Measurements from ENCODE around the gene SLC30A7. TPM values are rescaled to one million over a fixed set of nuclear protein-coding genes. Genes with fewer than 3 reads are reported as not detected.

The SLC30A7 gene
- total RNA-seq, 2 donors from 2014 or later = 26.8 to 54.7 TPM

DNA sequence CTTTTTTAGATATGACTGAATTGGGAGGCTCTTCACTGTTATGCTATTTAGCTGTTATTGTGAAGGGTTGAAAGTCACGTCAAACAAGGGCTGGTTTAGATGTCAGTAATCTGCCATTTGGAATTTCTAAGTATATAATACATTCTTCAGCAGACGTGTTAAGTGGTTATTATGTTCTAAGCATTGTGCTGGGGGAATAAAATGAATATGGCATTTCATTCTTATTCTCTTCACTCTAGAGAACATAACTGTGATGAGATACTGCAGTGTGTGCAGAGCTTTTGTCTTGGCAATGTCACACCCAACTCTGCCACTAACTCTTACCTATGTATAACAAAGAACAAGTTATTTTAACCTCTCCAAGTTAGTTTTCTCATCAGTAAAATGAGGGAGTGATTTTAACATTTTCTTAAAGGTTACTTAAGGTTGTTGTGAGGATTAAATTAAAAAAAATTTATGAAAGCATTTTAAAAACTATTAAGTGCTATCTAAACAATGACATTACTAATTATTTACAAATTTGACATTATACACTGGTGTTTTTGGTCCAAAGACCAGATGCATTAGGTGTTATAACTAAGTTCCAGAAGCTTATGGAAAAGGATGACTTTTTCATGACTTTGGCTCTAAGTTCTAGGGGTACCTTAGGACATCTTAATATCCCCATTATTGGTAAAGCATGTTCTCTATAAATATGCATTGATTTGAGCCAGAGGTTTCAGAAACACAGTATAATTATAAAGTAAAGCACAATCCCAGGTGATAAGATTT is 58.3 kb downstream of the SLC30A7 start:
- DNase-seq (ENCODE audit: low spot score) = no peak
- Histone ChIP-seq H3K4me1 (ENCODE audit: control insufficient read depth in 1 of 2, low read depth in 2 of 2) (peaks cover 12 to 14% of the 10 kb centered on the region in 2 donors), H3K4me3 (no peak overlapping the region), H3K27ac (no peak overlapping the region), H3K9me3 (no peaks in the 10 kb centered on the region), H3K36me3 (no peaks in the 10 kb centered on the region), H3K27me3 (replicated peaks; ENCODE audit: insufficient read depth) (no peaks in the 10 kb centered on the region)
- no peak for ATAC-seq (ENCODE audit: insufficient number of reproducible peaks, low FRiP score, low read depth)
- no peak for TF ChIP-seq CTCF (IDR thresholded peaks at IDR 0.05)

DNA sequence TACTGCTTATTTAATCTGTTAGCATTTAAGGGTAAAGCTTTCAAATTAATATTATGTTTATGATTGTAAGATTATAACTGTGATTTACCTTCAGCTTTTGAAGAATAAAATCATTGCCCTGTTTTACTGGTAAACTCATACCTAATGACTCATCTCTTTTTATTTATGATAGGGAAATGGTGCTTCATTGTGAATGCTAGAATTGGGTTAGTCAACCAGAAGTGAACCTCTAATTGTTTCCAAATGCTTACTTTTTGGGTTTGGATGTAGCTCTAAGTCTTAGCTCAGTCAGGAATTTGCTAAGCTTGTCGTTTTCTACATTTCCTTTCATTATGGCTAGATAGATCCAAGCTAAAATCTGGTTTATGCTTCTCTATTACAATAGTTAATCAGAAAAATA is 59.4 kb downstream of the SLC30A7 start:
- Histone ChIP-seq H3K9me3 (no peaks in the 10 kb centered on the region), H3K4me1 (ENCODE audit: control insufficient read depth in 1 of 2, low read depth in 2 of 2) (peaks cover 4 to 6% of the 10 kb centered on the region in 2 donors), H3K4me3 (no peak overlapping the region), H3K27ac (no peak overlapping the region), H3K27me3 (replicated peaks; ENCODE audit: insufficient read depth) (no peaks in the 10 kb centered on the region), H3K36me3 (no peaks in the 10 kb centered on the region)
- no peak for TF ChIP-seq CTCF (IDR thresholded peaks at IDR 0.05)
- DNase-seq (ENCODE audit: low spot score) = no peak
- ATAC-seq (ENCODE audit: insufficient number of reproducible peaks, low FRiP score, low read depth) = no peak

- Histone ChIP-seq H3K27me3 (replicated peaks; ENCODE audit: insufficient read depth) (no peaks in the 10 kb centered on the region), H3K36me3 (no peaks in the 10 kb centered on the region), H3K4me1 (ENCODE audit: control insufficient read depth in 1 of 2, low read depth in 2 of 2) (no peaks in the 10 kb centered on the region), H3K27ac (no peak overlapping the region), H3K9me3 (no peaks in the 10 kb centered on the region), H3K4me3 (no peak overlapping the region)
- ATAC-seq (ENCODE audit: insufficient number of reproducible peaks, low FRiP score, low read depth) (no peak), DNase-seq (ENCODE audit: low spot score) (no peak)
- TF ChIP-seq CTCF (IDR thresholded peaks at IDR 0.05) = no peak
Measured at GRCh38 chr1:100959502-100960060, 63.7 kb downstream of the SLC30A7 start.

DNA sequence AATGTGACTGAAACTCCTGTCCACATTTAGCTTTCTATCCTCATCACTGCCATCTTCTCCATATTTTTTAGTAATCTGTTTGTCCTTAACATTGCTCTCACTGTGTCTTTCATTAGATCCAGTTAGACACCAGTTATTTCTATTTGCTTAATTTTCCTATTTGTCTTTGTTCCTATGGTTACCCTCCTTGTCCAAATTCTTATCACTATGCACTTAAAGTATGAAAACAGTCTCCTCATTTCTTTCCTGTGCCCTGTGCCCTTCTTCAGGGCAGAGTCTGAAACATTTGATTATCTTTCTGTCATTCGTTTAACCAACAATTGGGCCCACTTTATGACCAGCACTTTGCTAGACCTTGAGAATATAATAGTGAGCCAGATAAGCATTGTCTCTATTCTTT is 64.2 kb downstream of the SLC30A7 start:
- DNase-seq (ENCODE audit: low spot score) = no peak
- Histone ChIP-seq H3K9me3 (no peaks in the 10 kb centered on the region), H3K27ac (no peak overlapping the region), H3K27me3 (replicated peaks; ENCODE audit: insufficient read depth) (no peaks in the 10 kb centered on the region), H3K4me1 (ENCODE audit: control insufficient read depth in 1 of 2, low read depth in 2 of 2) (no peaks in the 10 kb centered on the region), H3K36me3 (no peaks in the 10 kb centered on the region), H3K4me3 (no peak overlapping the region)
- no peak for ATAC-seq (ENCODE audit: insufficient number of reproducible peaks, low FRiP score, low read depth)
- no peak for TF ChIP-seq CTCF (IDR thresholded peaks at IDR 0.05)

DNA sequence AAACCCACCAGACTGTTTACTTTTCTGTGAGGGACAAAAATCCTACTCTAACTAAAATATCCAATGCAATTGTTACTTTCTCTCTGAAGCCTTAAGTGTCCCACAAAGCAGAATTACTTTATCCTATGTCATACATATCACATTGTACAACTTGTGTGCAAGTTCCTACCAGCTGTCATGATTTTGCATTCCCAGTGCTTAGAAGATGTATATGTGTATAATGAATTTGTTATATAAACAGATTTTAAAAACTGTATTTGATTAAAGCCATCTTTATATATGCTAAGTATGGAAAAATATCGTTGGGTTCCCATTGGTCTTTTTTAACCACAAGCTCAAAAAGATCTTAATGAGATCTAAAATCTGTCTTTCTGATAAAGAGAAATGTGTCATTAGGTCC is 72.7 kb downstream of the SLC30A7 start:
- no peak for TF ChIP-seq CTCF (IDR thresholded peaks at IDR 0.05)
- no peaks in the 10 kb centered on the region for H3K27me3 ChIP-seq (replicated peaks; ENCODE audit: insufficient read depth)
- H3K36me3 ChIP-seq = no peaks in the 10 kb centered on the region
- no peak overlapping the region for H3K27ac ChIP-seq
- ATAC-seq (ENCODE audit: insufficient number of reproducible peaks, low FRiP score, low read depth) = no peak
- H3K4me1 ChIP-seq (ENCODE audit: control insufficient read depth in 1 of 2, low read depth in 2 of 2) = peaks cover 0 to 7% of the 10 kb centered on the region in 2 donors
- no peak overlapping the region for H3K4me3 ChIP-seq
- DNase-seq (ENCODE audit: low spot score) = no peak
- H3K9me3 ChIP-seq = no peaks in the 10 kb centered on the region

Measured in thoracic aorta (tissue), 2 donors.